AG10803 (cell line): ENCODE results near the gene COPB1.
"Not testable (repeated sequence)": the region's sequence is repeated elsewhere in the genome, so short reads cannot be mapped to it uniquely, and the experiment has no call there.

Experiments
- DNase-seq: peaks from one replicate; pipeline ENCODE4 v3.0.0; 2010; ENCODE audit warnings: low read depth
- H3K4me3 ChIP-seq: 2 replicates; pipeline ENCODE4 v1.5.1; 2011; ENCODE audit warnings: mild to moderate bottlenecking, low read length, control low read depth
- TF ChIP-seq, protein P1 (sequence below): conservative IDR thresholded peaks from 2 replicates; pipeline ENCODE4 v1.5.1; 2011; ENCODE audit warnings: mild to moderate bottlenecking, low read length, control low read depth, inconsistent platforms

COPB1 gene

DNA sequence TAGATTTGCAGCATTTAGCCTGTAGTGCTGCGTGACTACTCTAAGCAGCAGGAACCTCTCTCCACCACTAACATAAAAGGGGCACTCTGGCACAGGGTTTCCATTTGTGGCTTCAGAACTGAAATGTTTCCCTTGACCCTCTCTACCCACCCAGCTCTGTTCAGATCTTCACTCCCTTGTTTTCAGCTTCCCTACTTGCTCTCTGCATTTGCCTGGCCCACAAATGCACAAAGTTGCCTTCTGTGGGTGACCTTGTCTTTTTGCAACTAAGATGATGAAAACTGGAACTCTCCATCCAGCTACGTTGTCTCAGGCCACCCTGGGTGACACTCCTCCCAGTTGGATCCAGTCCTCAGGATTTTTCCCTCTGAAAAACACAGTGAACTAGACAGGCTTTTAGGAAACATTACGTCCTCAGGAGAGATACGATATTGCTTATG is 40.4 kb upstream of the COPB1 start:
- DNase-seq: no peak
- TF ChIP-seq, protein P1, sequence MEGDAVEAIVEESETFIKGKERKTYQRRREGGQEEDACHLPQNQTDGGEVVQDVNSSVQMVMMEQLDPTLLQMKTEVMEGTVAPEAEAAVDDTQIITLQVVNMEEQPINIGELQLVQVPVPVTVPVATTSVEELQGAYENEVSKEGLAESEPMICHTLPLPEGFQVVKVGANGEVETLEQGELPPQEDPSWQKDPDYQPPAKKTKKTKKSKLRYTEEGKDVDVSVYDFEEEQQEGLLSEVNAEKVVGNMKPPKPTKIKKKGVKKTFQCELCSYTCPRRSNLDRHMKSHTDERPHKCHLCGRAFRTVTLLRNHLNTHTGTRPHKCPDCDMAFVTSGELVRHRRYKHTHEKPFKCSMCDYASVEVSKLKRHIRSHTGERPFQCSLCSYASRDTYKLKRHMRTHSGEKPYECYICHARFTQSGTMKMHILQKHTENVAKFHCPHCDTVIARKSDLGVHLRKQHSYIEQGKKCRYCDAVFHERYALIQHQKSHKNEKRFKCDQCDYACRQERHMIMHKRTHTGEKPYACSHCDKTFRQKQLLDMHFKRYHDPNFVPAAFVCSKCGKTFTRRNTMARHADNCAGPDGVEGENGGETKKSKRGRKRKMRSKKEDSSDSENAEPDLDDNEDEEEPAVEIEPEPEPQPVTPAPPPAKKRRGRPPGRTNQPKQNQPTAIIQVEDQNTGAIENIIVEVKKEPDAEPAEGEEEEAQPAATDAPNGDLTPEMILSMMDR: no peak
- H3K4me3 ChIP-seq: no peak overlapping the region

DNA sequence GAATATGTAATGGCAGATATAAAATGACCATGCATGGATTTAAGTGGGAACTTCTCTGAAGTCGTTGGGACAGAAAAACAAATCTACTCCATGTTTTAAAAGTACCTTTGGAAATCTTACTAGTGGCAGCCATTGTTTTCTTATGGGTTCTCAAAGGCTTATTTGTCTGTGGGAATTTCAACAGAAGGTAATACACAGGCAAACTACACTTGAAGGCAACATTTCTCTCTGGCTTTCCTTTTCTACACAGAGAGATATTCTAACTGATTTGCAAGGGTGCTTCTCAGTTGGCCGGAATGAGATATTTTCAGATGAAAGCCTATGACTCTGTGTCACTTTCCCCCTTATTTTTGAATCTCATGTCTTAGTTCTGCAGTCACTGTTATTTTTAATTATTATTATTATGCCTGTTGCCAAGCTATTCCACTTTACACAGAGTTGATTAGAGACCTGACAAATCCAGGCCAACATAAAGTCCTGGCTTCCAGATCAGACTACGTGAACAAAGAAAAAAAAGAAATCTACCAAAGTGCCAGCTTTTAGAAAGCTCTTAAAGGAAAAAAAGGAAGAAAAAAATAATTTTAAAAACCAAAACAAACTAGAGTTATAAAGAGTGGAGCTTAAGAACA is 39.4 kb upstream of the COPB1 start:
- TF ChIP-seq, protein P1: no peak
- no peak for DNase-seq
- no peak overlapping the region for H3K4me3 ChIP-seq

DNA sequence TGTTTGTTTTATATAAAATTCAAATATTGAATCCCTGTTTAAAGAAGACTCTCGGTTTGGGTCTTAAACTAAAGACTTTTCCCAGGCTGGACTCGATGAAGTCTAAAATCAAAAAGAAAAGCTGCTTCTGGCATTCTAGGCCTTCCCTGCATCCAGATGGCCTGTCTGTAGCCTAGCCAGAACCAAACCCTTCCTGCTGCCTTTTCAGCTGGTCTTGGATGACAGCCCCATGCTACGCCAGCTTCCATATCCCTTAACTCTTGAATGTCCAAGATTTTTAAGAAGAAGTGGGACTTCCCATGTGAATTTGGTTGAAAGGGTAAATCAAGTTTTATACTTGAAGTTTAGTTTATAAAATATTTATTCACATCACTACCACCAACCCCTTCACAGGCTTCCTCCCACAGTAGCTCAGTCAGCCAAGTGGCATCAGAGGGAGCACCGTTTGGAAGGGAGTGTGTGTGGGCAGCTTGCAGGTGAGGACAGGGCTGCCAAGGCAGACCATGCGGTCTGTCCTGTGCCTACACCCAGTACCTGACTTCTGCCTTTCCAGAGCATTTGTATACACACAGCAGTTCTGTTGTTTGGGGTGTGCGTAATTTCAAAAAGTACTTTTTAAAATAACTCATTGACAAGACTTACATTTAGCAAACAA is 38.8 kb upstream of the COPB1 start:
- TF ChIP-seq, protein P1: no peak
- DNase-seq: peak; percentile 6
- no peak overlapping the region for H3K4me3 ChIP-seq

DNA sequence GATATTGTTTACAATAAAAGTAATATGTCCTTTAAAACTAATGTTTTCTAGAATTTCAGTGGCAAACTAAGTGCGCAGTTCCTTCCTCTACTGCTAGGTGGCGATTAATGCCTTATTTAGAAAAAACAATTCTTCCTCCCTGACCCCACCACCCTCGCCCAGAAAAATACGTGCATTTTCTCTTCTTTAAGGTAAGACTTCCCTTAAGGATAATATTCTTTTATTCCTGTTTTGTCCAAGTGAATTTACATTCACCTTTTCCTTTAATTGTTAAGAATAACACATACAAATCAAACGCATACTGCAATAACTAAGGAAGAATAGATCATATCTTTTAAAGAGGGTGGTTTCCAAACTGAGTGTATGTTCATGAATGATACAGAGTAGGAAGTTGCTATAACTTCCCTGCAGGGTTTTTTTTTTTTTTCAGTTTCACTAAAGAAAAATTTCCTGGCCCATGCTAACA is 37.6 kb upstream of the COPB1 start:
- TF ChIP-seq, protein P1: peak; percentile 84
- H3K4me3 ChIP-seq: no peak overlapping the region
- peak; percentile 8 for DNase-seq

DNA sequence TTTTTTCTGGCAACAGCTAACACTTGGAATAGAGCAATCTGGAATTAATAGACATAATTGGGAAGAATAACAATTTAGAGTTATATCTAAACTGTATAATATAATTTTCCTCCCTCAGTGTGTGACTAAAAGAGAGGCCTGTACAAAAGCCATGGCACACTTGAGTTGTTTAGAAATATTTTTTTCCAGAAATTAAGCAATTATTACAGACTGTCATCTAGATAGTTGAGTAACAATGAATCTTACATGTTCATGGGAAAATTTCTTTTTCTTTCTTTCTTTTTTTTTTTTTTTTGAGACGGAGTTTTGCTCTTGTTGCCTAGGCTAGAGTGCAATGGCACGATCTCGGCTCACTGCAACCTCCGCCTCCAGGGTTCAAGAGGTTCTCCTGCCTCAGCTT is 35.6 kb upstream of the COPB1 start:
- DNase-seq, H3K4me3 ChIP-seq: not testable (repeated sequence)

DNA sequence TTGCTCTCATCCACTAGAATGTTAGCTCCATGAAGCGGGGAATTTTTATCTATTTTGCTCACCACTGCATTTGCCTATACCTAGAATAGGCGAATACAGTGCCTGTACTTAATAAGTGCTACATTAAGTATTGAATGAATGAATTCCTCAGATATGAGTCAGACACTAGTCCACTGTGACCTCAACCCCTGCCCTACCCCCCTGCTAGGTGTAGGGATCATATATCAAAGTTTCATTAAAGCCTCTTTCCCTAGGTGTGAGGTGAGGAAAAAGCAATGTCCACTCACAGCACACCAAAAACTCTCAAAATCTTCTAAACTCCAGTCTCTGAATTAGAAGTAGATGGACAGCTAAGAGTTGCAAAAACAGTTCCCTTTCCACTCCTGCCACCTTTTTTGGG is 30.3 kb upstream of the COPB1 start:
- no peak overlapping the region for H3K4me3 ChIP-seq
- DNase-seq: no peak
- TF ChIP-seq, protein P1: no peak

DNA sequence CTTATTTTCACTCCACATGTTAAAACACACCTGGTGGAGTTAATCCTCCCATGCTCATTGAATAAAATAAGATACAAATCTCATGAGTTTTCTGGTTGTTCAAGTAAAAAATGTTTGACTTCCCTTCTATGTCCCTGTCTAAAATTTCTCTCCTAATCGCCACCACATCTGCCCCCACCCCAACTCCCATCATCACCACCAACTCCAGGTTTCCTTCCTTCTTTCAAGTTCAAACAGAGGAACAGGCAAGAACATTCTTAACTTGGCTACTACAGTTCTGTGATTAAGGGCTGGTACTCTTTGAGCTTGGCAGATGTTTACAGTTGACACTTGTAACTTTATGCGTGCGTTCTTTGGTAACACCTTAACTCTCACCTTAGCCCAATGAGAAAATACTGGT is 29.7 kb upstream of the COPB1 start:
- TF ChIP-seq, protein P1: no peak
- DNase-seq: no peak
- H3K4me3 ChIP-seq: no peak overlapping the region
